Neuronal stem cell (in vitro differentiated cells): ENCODE results near the gene WNT10A.

Experiments
- DNase-seq: peaks from one replicate; pipeline ENCODE4 v3.0.0-alpha.2; 2013; ENCODE audit warnings: low spot score
- H2AFZ ChIP-seq: one replicate; pipeline ENCODE4 v1.6.1; 2013; ENCODE audit warnings: mild to moderate bottlenecking, low read length, inconsistent platforms
- H2AK5ac ChIP-seq: 2 replicates; pipeline ENCODE4 v1.6.1; 2013; ENCODE audit warnings: low read depth, mild to moderate bottlenecking, inconsistent platforms, low read length, moderate library complexity, mixed read lengths
- H2BK120ac ChIP-seq: 2 replicates; pipeline ENCODE4 v1.6.1; 2013; ENCODE audit warnings: low read depth, mild to moderate bottlenecking, inconsistent platforms, low read length, moderate library complexity, mixed read lengths
- H2BK12ac ChIP-seq: one replicate; pipeline ENCODE4 v1.6.1; 2013; ENCODE audit warnings: low read length, inconsistent platforms
- H2BK15ac ChIP-seq: 2 replicates; pipeline ENCODE4 v1.6.1; 2013; ENCODE audit warnings: mild to moderate bottlenecking, low read length, inconsistent platforms, mixed read lengths
- H2BK5ac ChIP-seq: one replicate; pipeline ENCODE4 v1.6.1; 2013; ENCODE audit warnings: inconsistent platforms, mild to moderate bottlenecking, low read length, moderate library complexity
- H3K14ac ChIP-seq: one replicate; pipeline ENCODE4 v1.6.1; 2013; ENCODE audit warnings: low read length, inconsistent platforms
- H3K18ac ChIP-seq: 2 replicates; pipeline ENCODE4 v1.6.1; 2013; ENCODE audit warnings: low read length, inconsistent platforms
- H3K23ac ChIP-seq: 2 replicates; pipeline ENCODE4 v1.6.1; 2013; ENCODE audit warnings: low read depth, mild to moderate bottlenecking, mixed read lengths, low read length, inconsistent platforms; ENCODE audit not compliant: poor library complexity
- H3K27ac ChIP-seq: replicated peaks from 3 replicates; pipeline ENCODE4 v1.5.1; 2013; ENCODE audit warnings: low read length, inconsistent platforms
- H3K27me3 ChIP-seq, 3 experiments: 2 replicates each; pipeline ENCODE4 v1.6.1; 2013; ENCODE audit warnings: low read length in 3 of 3, mild to moderate bottlenecking in 2 of 3, inconsistent platforms in 1 of 3, low read depth in 1 of 3, mixed read lengths in 1 of 3, moderate library complexity in 1 of 3; ENCODE audit not compliant: control insufficient read depth in 3 of 3, insufficient read depth in 3 of 3
- H3K36me3 ChIP-seq, 2 donors: replicated peaks in 1 of 2; 2 replicates each; pipeline ENCODE4 v1.6.1; 2013; ENCODE audit warnings: low read length in 2 of 2; ENCODE audit not compliant: control insufficient read depth in 2 of 2, insufficient read depth in 2 of 2
- H3K4ac ChIP-seq: 2 replicates; pipeline ENCODE4 v1.6.1; 2013; ENCODE audit warnings: inconsistent platforms, mild to moderate bottlenecking, low read length, moderate library complexity
- H3K4me1 ChIP-seq, 2 donors: 1 replicate in 1 of 2; 2 replicates in 1 of 2; pipeline ENCODE4 v1.6.1; 2013; ENCODE audit warnings: low read length in 2 of 2, low read depth in 1 of 2; ENCODE audit not compliant: control insufficient read depth in 2 of 2, insufficient read depth in 1 of 2
- H3K4me2 ChIP-seq: one replicate; pipeline ENCODE4 v1.6.1; 2013; ENCODE audit warnings: mild to moderate bottlenecking, low read length, inconsistent platforms; ENCODE audit not compliant: insufficient read depth, poor library complexity, severe bottlenecking
- H3K4me3 ChIP-seq, 2 donors: 2 replicates each; pipeline ENCODE4 v1.5.1; 2013; ENCODE audit warnings: low read length in 2 of 2, mild to moderate bottlenecking in 2 of 2, inconsistent platforms in 1 of 2, moderate library complexity in 1 of 2
- H3K79me1 ChIP-seq: one replicate; pipeline ENCODE4 v1.6.1; 2013; ENCODE audit warnings: low read depth, mild to moderate bottlenecking, inconsistent platforms, low read length, moderate library complexity
- H3K9ac ChIP-seq: one replicate; pipeline ENCODE4 v1.6.1; 2013; ENCODE audit warnings: mild to moderate bottlenecking, low read depth, low read length, inconsistent platforms; ENCODE audit not compliant: poor library complexity
- H3K9me3 ChIP-seq, 2 donors: replicated peaks in 1 of 2; 2 replicates each; pipeline versions ENCODE3 to v1.6.1; 2013; ENCODE audit warnings: low read length in 2 of 2, mild to moderate bottlenecking in 2 of 2, inconsistent platforms in 1 of 2, low read depth in 1 of 2, mixed read lengths in 1 of 2, moderate library complexity in 1 of 2; ENCODE audit not compliant: control insufficient read depth in 2 of 2, insufficient read depth in 1 of 2
- H4K8ac ChIP-seq: one replicate; pipeline ENCODE4 v1.6.1; 2013; ENCODE audit warnings: low read depth, mild to moderate bottlenecking, inconsistent platforms, low read length, moderate library complexity
- H4K91ac ChIP-seq: one replicate; pipeline ENCODE4 v1.6.1; 2013; ENCODE audit warnings: low read length, low read depth, mild to moderate bottlenecking, inconsistent platforms; ENCODE audit not compliant: poor library complexity
- WGBS, 2 donors: extraction: QIAGEN DNeasy Blood & Tissue Kit; methylation state at CpG; one replicate each; pipeline ENCODE4 v1.1.7; 2013; ENCODE audit warnings: missing lambda C conversion rate in 2 of 2, mixed read lengths in 1 of 2; ENCODE audit not compliant: insufficient read length in 2 of 2, insufficient replicate concordance in 1 of 2; ENCODE audit errors: extremely low coverage in 2 of 2; 5-methylcytosine and 5-hydroxymethylcytosine counted together

Gene WNT10A

DNA sequence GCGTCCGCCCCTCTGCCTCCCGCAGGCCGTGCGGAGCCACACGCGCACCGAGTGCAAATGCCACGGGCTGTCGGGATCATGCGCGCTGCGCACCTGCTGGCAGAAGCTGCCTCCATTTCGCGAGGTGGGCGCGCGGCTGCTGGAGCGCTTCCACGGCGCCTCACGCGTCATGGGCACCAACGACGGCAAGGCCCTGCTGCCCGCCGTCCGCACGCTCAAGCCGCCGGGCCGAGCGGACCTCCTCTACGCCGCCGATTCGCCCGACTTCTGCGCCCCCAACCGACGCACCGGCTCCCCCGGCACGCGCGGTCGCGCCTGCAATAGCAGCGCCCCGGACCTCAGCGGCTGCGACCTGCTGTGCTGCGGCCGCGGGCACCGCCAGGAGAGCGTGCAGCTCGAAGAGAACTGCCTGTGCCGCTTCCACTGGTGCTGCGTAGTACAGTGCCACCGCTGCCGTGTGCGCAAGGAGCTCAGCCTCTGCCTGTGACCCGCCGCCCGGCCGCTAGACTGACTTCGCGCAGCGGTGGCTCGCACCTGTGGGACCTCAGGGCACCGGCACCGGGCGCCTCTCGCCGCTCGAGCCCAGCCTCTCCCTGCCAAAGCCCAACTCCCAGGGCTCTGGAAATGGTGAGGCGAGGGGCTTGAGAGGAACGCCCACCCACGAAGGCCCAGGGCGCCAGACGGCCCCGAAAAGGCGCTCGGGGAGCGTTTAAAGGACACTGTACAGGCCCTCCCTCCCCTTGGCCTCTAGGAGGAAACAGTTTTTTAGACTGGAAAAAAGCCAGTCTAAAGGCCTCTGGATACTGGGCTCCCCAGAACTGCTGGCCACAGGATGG, 7.1 kb upstream of the WNT10A start:
- no CpG with 5 or more reads among the region's 86 CpGs for WGBS, 2 donors
- H3K4me3 ChIP-seq: peak overlapping the region in 1 of 2 donors; percentile 42
- no peak for DNase-seq

DNA sequence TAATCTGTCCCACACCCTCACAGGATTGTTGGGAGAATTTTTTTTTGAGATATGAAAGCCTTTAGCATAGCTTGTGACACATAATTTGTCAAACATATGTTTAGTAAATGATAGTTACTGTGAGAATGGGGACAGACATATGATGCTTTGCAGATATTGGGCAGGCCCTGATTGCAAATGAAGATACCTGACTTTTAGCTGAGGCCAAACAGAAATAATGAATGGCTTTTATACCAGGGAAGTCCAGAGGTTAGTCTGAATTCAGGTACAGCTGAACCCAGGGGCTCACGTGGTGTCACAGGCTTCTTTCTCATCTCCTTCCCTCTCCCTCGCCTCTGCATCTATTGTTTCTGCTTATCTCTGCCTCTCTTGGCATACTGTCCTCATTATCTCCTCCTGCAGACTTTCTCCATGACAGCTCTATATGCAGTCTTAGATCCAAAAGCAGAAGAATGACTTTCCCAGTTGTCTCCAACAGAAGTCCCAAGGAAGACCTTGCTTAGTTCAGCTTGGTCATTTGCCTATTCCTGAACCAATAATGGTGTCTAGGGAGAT, 4.9 kb upstream of the WNT10A start:
- Histone ChIP-seq H2AK5ac (no peak overlapping the region), H3K9me3 (peaks cover 0 to 3% of the 10 kb centered on the region in 2 donors), H3K4me2 (no peak overlapping the region), H4K8ac (no peak overlapping the region), H3K4me1 (peaks cover 8 to 16% of the 10 kb centered on the region in 2 donors), H4K91ac (no peak overlapping the region), H3K27ac (no peak overlapping the region), H3K36me3 (no peaks in the 10 kb centered on the region), H3K14ac (no peak overlapping the region), H2BK120ac (no peak overlapping the region), H2BK12ac (no peak overlapping the region), H3K79me1 (no peaks in the 10 kb centered on the region), H2AFZ (no peak overlapping the region), H3K9ac (no peak overlapping the region), H3K4me3 (no peak overlapping the region), H2BK5ac (no peak overlapping the region), H3K18ac (no peak overlapping the region), H2BK15ac (no peak overlapping the region), H3K4ac (no peak overlapping the region), H3K23ac (no peak overlapping the region), H3K27me3 (peaks cover 50 to 99% (median 91%) of the 10 kb centered on the region in 3 experiments)
- no peak for DNase-seq
- WGBS, 2 donors: no CpG with 5 or more reads among the region's 2 CpGs

More for the DNA sequence above, 7.1 kb upstream of the WNT10A start:
- peak overlapping the region; percentile 56 for H2AFZ ChIP-seq
- H3K27ac ChIP-seq: no peak overlapping the region
- H3K23ac ChIP-seq: peak overlapping the region; percentile 71
- peak overlapping the region; percentile 81 for H3K18ac ChIP-seq
- no peak overlapping the region for H3K4ac ChIP-seq
- H2BK15ac ChIP-seq: no peak overlapping the region
- H3K36me3 ChIP-seq: no peaks in the 10 kb centered on the region
- H4K8ac ChIP-seq: no peak overlapping the region
- H2BK5ac ChIP-seq: no peak overlapping the region
- H3K79me1 ChIP-seq: no peaks in the 10 kb centered on the region
- H2BK120ac ChIP-seq: no peak overlapping the region
- peaks cover 0 to 7% of the 10 kb centered on the region in 2 donors for H3K4me1 ChIP-seq
- H2BK12ac ChIP-seq: no peak overlapping the region
- H3K9me3 ChIP-seq: peaks cover 0 to 8% of the 10 kb centered on the region in 2 donors
- no peak overlapping the region for H3K9ac ChIP-seq
- no peak overlapping the region for H3K4me2 ChIP-seq
- peak overlapping the region; percentile 17 for H3K14ac ChIP-seq
- no peak overlapping the region for H4K91ac ChIP-seq
- H3K27me3 ChIP-seq: peaks cover 43 to 99% (median 92%) of the 10 kb centered on the region in 3 experiments
- H2AK5ac ChIP-seq: no peak overlapping the region

DNA sequence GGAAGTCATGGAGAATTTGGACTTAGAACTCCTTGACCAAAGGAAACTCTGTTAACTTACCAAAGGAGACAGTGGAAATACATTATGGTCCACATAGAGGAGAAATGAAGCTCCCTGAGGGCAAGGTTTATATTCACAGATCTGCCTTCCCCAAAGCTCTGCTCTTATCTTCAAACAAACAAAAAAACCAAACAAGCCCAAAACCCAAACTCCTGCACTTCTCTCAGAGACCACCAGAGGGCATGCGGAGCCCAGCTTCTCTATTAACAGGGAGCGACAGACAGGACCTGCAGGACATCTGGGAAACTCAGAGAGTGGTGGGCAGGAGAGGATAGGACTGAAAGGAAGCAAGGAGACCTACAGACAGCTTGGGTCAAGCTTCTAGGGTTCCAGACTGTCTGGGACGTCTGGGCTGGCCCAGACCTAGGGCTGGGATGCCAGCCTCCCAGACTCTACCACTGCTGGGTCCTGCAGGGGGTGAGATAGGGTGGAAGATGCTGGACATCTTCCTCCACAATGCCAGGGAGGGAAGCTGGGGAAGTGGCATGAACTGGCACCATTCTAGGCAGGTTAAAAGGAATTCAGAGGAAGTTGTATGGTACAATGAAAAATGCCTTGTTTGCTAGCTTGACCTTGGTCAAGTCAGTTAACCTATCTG, 4.0 kb upstream of the WNT10A start:
- H3K27ac ChIP-seq: no peak overlapping the region
- no peaks in the 10 kb centered on the region for H3K79me1 ChIP-seq
- H3K14ac ChIP-seq: no peak overlapping the region
- no peak overlapping the region for H3K23ac ChIP-seq
- no peak overlapping the region for H3K18ac ChIP-seq
- peaks cover 8 to 16% of the 10 kb centered on the region in 2 donors for H3K4me1 ChIP-seq
- no peak overlapping the region for H2BK120ac ChIP-seq
- peaks cover 0 to 3% of the 10 kb centered on the region in 2 donors for H3K9me3 ChIP-seq
- H3K36me3 ChIP-seq: no peaks in the 10 kb centered on the region
- H4K91ac ChIP-seq: no peak overlapping the region
- H2AK5ac ChIP-seq: no peak overlapping the region
- no peak overlapping the region for H2BK5ac ChIP-seq
- H2BK12ac ChIP-seq: no peak overlapping the region
- DNase-seq: peak; percentile 81
- no peak overlapping the region for H2BK15ac ChIP-seq
- no peak overlapping the region for H2AFZ ChIP-seq
- H3K9ac ChIP-seq: no peak overlapping the region
- H4K8ac ChIP-seq: no peak overlapping the region
- H3K27me3 ChIP-seq: peaks cover 47 to 99% (median 91%) of the 10 kb centered on the region in 3 experiments
- H3K4ac ChIP-seq: no peak overlapping the region
- WGBS, 2 donors: no CpG with 5 or more reads among the region's 3 CpGs
- H3K4me2 ChIP-seq: no peak overlapping the region
- H3K4me3 ChIP-seq: no peak overlapping the region

DNA sequence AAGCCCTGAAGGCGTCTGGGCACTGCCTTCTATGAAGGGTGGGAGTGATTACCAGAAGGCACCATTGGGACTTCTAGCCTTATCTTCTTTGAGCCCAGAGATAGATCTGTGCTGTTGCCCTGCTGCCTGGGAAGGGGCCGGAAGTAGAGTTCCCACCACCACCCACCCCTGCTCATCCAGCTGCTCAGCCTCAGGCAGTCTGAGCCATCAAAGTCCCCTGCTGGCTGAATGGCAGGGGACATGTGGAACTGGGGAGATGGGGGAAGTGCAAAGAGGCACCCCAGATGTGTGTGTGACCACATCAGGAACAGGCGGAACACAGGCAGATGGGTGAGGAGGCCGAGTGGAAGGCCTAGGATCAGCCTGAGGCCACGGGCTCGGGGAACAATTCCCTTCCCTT, 3.3 kb upstream of the WNT10A start:
- H2BK120ac ChIP-seq: no peak overlapping the region
- H3K36me3 ChIP-seq: no peaks in the 10 kb centered on the region
- H3K4ac ChIP-seq: no peak overlapping the region
- no peak overlapping the region for H2AFZ ChIP-seq
- peaks cover 42 to 99% (median 91%) of the 10 kb centered on the region in 3 experiments for H3K27me3 ChIP-seq
- H3K27ac ChIP-seq: no peak overlapping the region
- no peak overlapping the region for H2BK12ac ChIP-seq
- H3K79me1 ChIP-seq: no peaks in the 10 kb centered on the region
- H3K4me1 ChIP-seq: peaks cover 8 to 16% of the 10 kb centered on the region in 2 donors
- no peak overlapping the region for H2BK15ac ChIP-seq
- H3K9ac ChIP-seq: no peak overlapping the region
- H3K4me2 ChIP-seq: no peak overlapping the region
- no peak overlapping the region for H4K91ac ChIP-seq
- WGBS, 2 donors: no CpG with 5 or more reads among the region's 6 CpGs
- H2BK5ac ChIP-seq: no peak overlapping the region
- H3K4me3 ChIP-seq: no peak overlapping the region
- H3K23ac ChIP-seq: no peak overlapping the region
- H3K9me3 ChIP-seq: peaks cover 0 to under 1% of the 10 kb centered on the region in 2 donors
- peak overlapping the region; percentile 21 for H2AK5ac ChIP-seq
- no peak overlapping the region for H3K14ac ChIP-seq
- no peak for DNase-seq
- H3K18ac ChIP-seq: no peak overlapping the region
- no peak overlapping the region for H4K8ac ChIP-seq
